T-cell (primary cell): ENCODE results near the gene HS3ST6. TPM values are rescaled to one million over a fixed set of nuclear protein-coding genes. Genes with fewer than 3 reads are reported as not detected.
A peak's percentile ranks its signal among the peaks of the same experiment; 100 is the strongest.

ENCODE experiments used
- ATAC-seq, 4 experiments: fragments of 200-7000 bp in 3 of 4; fragments of 150-1000 bp in 1 of 4; cut with Tn5 transposase; replicated peaks in 1 of 4; 1 replicate in 3 of 4; 2 replicates in 1 of 4; pipeline ENCODE4 v1.10.0; 2021; ENCODE audit warnings: moderate library complexity in 3 of 4, mild to moderate bottlenecking in 2 of 4, moderate number of reproducible peaks in 1 of 4
- CTCF ChIA-PET, 2 donors: fragments of 300-600 bp; sonication (Branson Sonifier 250); formaldehyde crosslinking; loops; one replicate each; lab custom pipeline; 2022; ENCODE audit warnings: antibody characterized with exemption in 2 of 2; lab: Charles Lee
- POLR2A ChIA-PET, 2 donors: fragments of 300-600 bp; sonication (Branson Sonifier 250); formaldehyde crosslinking; loops; one replicate each; lab custom pipeline; 2022; ENCODE audit warnings: antibody characterized with exemption in 2 of 2; lab: Charles Lee
- DNase-seq, 35 experiments: peaks; one replicate each; pipeline versions ENCODE4 v3.0.0 to v3.0.0-alpha.2; 2013 to 2023
- H3K27ac ChIP-seq: one replicate; pipeline ENCODE4 v1.5.1; 2013; ENCODE audit warnings: low read length
- H3K27me3 ChIP-seq, 2 experiments: replicated peaks in 1 of 2; 1 replicate in 1 of 2; 2 replicates in 1 of 2; pipeline versions ENCODE4 v1.6.1 to v1.7.0; 2013; ENCODE audit warnings: low read length in 1 of 2, mixed read lengths in 1 of 2; ENCODE audit not compliant: control insufficient read depth in 2 of 2, insufficient read depth in 2 of 2; ENCODE audit errors: extremely low read depth in 1 of 2
- H3K36me3 ChIP-seq, 2 donors: 1 replicate in 1 of 2; 2 replicates in 1 of 2; pipeline versions ENCODE4 v1.6.1 to v1.7.0; 2013; ENCODE audit warnings: low read length in 1 of 2; ENCODE audit not compliant: control insufficient read depth in 2 of 2, insufficient read depth in 1 of 2; ENCODE audit errors: extremely low read depth in 1 of 2
- H3K4me1 ChIP-seq, 2 experiments: 1 replicate in 1 of 2; 2 replicates in 1 of 2; pipeline versions ENCODE4 v1.6.1 to v1.7.0; 2013; ENCODE audit warnings: low read length in 2 of 2, mixed read lengths in 1 of 2; ENCODE audit not compliant: insufficient read depth in 2 of 2, control insufficient read depth in 1 of 2; ENCODE audit errors: extremely low read depth in 1 of 2
- H3K4me3 ChIP-seq, 2 donors: 1 replicate in 1 of 2; 2 replicates in 1 of 2; pipeline versions ENCODE4 v1.5.1 to v1.7.0; 2013; ENCODE audit warnings: mild to moderate bottlenecking in 2 of 2, low read length in 1 of 2, moderate library complexity in 1 of 2; ENCODE audit not compliant: control insufficient read depth in 1 of 2; ENCODE audit errors: extremely low read depth in 1 of 2
- H3K9me3 ChIP-seq: 2 replicates; pipeline ENCODE4 v1.7.0; 2013
- H3K27ac Mint-ChIP-seq, 2 donors: one replicate each; pipeline ENCODE4 v1.8.0; 2020 to 2021; ENCODE audit warnings: mild to moderate bottlenecking in 2 of 2, mixed read lengths in 2 of 2
- H3K27me3 Mint-ChIP-seq, 2 donors: one replicate each; pipeline ENCODE4 v1.8.0; 2021 to 2022; ENCODE audit warnings: mixed read lengths in 2 of 2
- H3K36me3 Mint-ChIP-seq: one replicate; pipeline ENCODE4 v1.8.0; 2021; ENCODE audit warnings: mixed read lengths
- H3K4me1 Mint-ChIP-seq, 3 donors: one replicate each; pipeline ENCODE4 v1.8.0; 2020 to 2022; ENCODE audit warnings: mixed read lengths in 3 of 3, mild to moderate bottlenecking in 1 of 3
- H3K4me3 Mint-ChIP-seq, 3 donors: one replicate each; pipeline ENCODE4 v1.8.0; 2020 to 2022; ENCODE audit warnings: mild to moderate bottlenecking in 3 of 3, mixed read lengths in 3 of 3, moderate library complexity in 3 of 3
- H3K9me3 Mint-ChIP-seq, 3 donors: one replicate each; pipeline ENCODE4 v1.8.0; 2020 to 2022; ENCODE audit warnings: mixed read lengths in 3 of 3
- WGBS: methylation state at CpG from one replicate; pipeline ENCODE4 v1.1.5; 2013; ENCODE audit warnings: missing lambda C conversion rate; ENCODE audit not compliant: insufficient coverage; 5-methylcytosine and 5-hydroxymethylcytosine counted together
- total RNA-seq, 35 experiments: library from RNA in 6 of 35; stranded (reverse) in 6 of 35; fragments of 120-200 nt in 1 of 35; gene quantifications; one replicate each; pipeline versions ENCODE4 v1.2.1 to v1.2.4 and lab custom pipeline; 2013 to 2026

Gene HS3ST6
- not detected for total RNA-seq
- not detected for total RNA-seq (2013)
- 0 to 0.08 (median 0) reads per million in 29 experiments for total RNA-seq (lab: John Stamatoyannopoulos, UW)

DNA sequence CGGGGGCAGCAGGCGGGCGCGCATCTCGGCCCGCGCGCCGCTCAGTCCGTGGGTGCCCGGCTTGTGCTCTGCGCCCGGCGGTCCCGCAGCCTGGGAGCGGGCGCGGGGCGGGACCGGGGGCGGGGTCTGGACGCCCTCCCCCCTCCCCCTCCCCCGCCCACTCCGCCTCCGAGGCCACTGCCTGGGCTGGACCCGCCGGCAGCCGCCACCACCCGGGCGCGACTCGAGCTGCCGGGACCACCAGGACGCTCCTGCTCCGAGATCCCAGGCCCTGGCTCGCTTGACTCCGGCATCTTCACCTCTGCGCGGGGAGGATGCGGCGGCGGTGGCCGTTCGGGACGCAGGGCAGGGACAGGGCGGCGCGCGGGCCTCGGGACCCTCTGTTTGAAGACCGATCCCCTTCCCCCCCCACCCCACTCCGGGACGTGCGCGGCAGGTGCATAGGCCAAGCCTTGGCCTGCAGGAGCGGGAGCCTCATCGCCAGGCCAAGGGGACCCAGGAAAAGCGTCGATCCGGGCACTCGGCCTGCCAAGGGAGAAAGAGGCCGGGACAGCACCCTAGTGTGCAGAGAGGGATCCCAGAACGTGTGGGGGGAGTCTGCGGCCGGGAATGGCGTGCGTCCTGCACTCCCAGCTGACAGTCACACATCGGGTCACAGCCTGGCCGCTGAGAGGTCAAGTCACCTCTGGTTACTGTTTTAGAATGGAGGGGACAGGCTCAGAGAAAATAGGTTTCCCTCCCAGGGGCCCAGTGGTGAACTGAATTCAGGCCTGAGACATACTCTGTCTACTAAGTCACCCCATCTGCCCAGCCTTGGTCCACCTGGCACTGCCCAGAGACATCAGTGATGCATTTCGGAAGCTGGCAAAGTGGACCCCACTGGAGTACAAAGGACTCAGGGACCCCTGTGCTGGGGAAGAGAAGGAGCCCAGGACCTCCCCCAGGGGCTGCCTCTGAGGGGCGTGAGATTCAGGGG is at the start of gene HS3ST6:
HS3ST6 (minus strand) TSS at position 65 of the 976 bp plus-strand sequence. CDS start 92 bp downstream, outside the sequence.
- Histone ChIP-seq H3K4me3 (no peak within 1 kb of the TSS), H3K27me3 (peaks cover 12 to 88% of the 10 kb centered on the region in 2 experiments), H3K9me3 (no peaks in the 10 kb centered on the region), H3K27ac (no peak within 1 kb of the TSS), H3K4me1 (peaks cover 0 to 10% of the 10 kb centered on the region in 2 experiments), H3K36me3 (no peaks in the 10 kb centered on the region)
- ATAC-seq (no peak), DNase-seq (no peak)
- H3K4me1 Mint-ChIP-seq, result peaks cover 0 to 9% (median 0%) of the 10 kb centered on the region in 3 donors
- no peaks in the 10 kb centered on the region for H3K9me3 Mint-ChIP-seq
- no peak within 1 kb of the TSS for H3K27ac Mint-ChIP-seq
- no peaks in the 10 kb centered on the region for H3K36me3 Mint-ChIP-seq
- peaks cover 48 to 68% of the 10 kb centered on the region in 2 donors for H3K27me3 Mint-ChIP-seq
- ChIA-PET POLR2A (no interaction called here), CTCF (no interaction called here)
- no peak within 1 kb of the TSS for H3K4me3 Mint-ChIP-seq
- WGBS, result 5% methylated on average over 44 of the region's 71 CpGs

GRCh38 chr16:1966460-1966859 is 48.2 kb upstream of the HS3ST6 start, which contains the start of gene RNF151:
Gene RNF151, plus strand, starts transcription at chr16:1966856. Its CDS starts 26 bp downstream, at chr16:1966882.
- peak within 1 kb of the TSS; percentile 95 to 96 for H3K27ac Mint-ChIP-seq
- ATAC-seq (no peak), DNase-seq (no peak)
- Histone ChIP-seq H3K4me1 (peaks cover 5 to 50% of the 10 kb centered on the region in 2 experiments), H3K9me3 (no peaks in the 10 kb centered on the region), H3K27ac (peak within 1 kb of the TSS; percentile 97), H3K36me3 (peaks cover 4 to 20% of the 10 kb centered on the region in 2 donors), H3K27me3 (no peaks in the 10 kb centered on the region), H3K4me3 (peak within 1 kb of the TSS; percentile 83 to 95)
- peaks cover 30 to 41% (median 37%) of the 10 kb centered on the region in 3 donors for H3K4me1 Mint-ChIP-seq
- peaks cover 16% of the 10 kb centered on the region for H3K36me3 Mint-ChIP-seq
- H3K9me3 Mint-ChIP-seq, result no peaks in the 10 kb centered on the region
- H3K4me3 Mint-ChIP-seq, result peak within 1 kb of the TSS; percentile 91 to 93 (median 91)
- ChIA-PET POLR2A (interaction anchor here in 1 of 2 donors (0.5 to 0.6 kb wide), 2 partner anchors 174 to 982 kb away, joined by 3 to 4 read pairs; no protein-coding TSS in a partner anchor), CTCF (interaction anchor here in 1 of 2 donors (0.6 kb wide), 1 partner anchor 10 kb away, joined by 4 read pairs; no protein-coding TSS in a partner anchor)
- 94% methylated on average over 4 of the region's 6 CpGs for WGBS
- H3K27me3 Mint-ChIP-seq, result no peaks in the 10 kb centered on the region

GRCh38 chr16:1965396-1966001 is 47.3 kb upstream of the HS3ST6 start:
- POLR2A ChIA-PET, result interaction anchor here (0.5 to 1.4 kb wide), 10 partner anchors 21 to 981 kb away, joined by 3 to 11 read pairs (median 4); partner anchors contain the start of genes ATP6V0C (in 1 of the 2), NUBP2 (in 1 of the 2), PKD1 (in 1 of the 2) and SPSB3 (in 1 of the 2)
- H3K27ac ChIP-seq, result peak overlapping the region; percentile 97
- H3K9me3 Mint-ChIP-seq, result no peaks in the 10 kb centered on the region
- peak overlapping the region; percentile 83 to 95 for H3K4me3 ChIP-seq
- peaks cover 31 to 43% (median 40%) of the 10 kb centered on the region in 3 donors for H3K4me1 Mint-ChIP-seq
- WGBS, result 19% methylated on average over 23 of the region's 24 CpGs
- H3K4me3 Mint-ChIP-seq, result peak overlapping the region; percentile 91 to 93 (median 91)
- CTCF ChIA-PET, result interaction anchor here in 1 of 2 donors (1.0 kb wide), 1 partner anchor 175 kb away, joined by 6 read pairs; no protein-coding TSS in a partner anchor
- peaks cover 21% of the 10 kb centered on the region for H3K36me3 Mint-ChIP-seq
- H3K9me3 ChIP-seq, result no peaks in the 10 kb centered on the region
- peak overlapping the region; percentile 95 to 96 for H3K27ac Mint-ChIP-seq
- H3K36me3 ChIP-seq, result peaks cover 7 to 26% of the 10 kb centered on the region in 2 donors
- ATAC-seq (peak in 3 of 4 experiments; percentile 2 to 10 (median 6)), DNase-seq (no peak)
- H3K4me1 ChIP-seq, result peaks cover 12 to 50% of the 10 kb centered on the region in 2 experiments
- H3K27me3 ChIP-seq, result no peaks in the 10 kb centered on the region
- no peaks in the 10 kb centered on the region for H3K27me3 Mint-ChIP-seq

- no peaks in the 10 kb centered on the region for H3K27me3 Mint-ChIP-seq
These were observed 46.5 kb upstream of the HS3ST6 start, which contains the start of gene RPS2 for GRCh38 chr16:1964506-1965395. Gene RPS2, minus strand, starts transcription at chr16:1964826. Its CDS starts 201 bp downstream, at chr16:1964625.

More at GRCh38 chr16:1964506-1965395, 46.5 kb upstream of the HS3ST6 start, which contains the start of gene RPS2:
- Histone ChIP-seq H3K9me3 (no peaks in the 10 kb centered on the region), H3K36me3 (peaks cover 7 to 26% of the 10 kb centered on the region in 2 donors), H3K4me1 (peaks cover 12 to 55% of the 10 kb centered on the region in 2 experiments), H3K27me3 (no peaks in the 10 kb centered on the region), H3K27ac (peak within 1 kb of the TSS; percentile 97), H3K4me3 (peak within 1 kb of the TSS; percentile 83 to 95)
- H3K36me3 Mint-ChIP-seq, result peaks cover 21% of the 10 kb centered on the region
- H3K9me3 Mint-ChIP-seq, result no peaks in the 10 kb centered on the region
- DNase-seq (peak; percentile 93 to 100 (median 98)), ATAC-seq (peak; percentile 86 to 89 (median 88))
- peaks cover 37 to 49% (median 45%) of the 10 kb centered on the region in 3 donors for H3K4me1 Mint-ChIP-seq
- H3K4me3 Mint-ChIP-seq, result peak within 1 kb of the TSS; percentile 91 to 93 (median 91)
- CTCF ChIA-PET, result interaction anchor here in 1 of 2 donors (0.7 to 1.0 kb wide), 2 partner anchors 27 to 176 kb away, joined by 3 to 6 read pairs; no protein-coding TSS in a partner anchor
- H3K27ac Mint-ChIP-seq, result peak within 1 kb of the TSS; percentile 95 to 96
- POLR2A ChIA-PET, result interaction anchor here (0.5 to 1.4 kb wide), 14 partner anchors 20 to 1319 kb away, joined by 3 to 12 read pairs (median 4); partner anchors contain the start of genes ATP6V0C (in 1 of the 2), MSRB1 (in 1 of the 2), NUBP2 (in 1 of the 2) and PKD1 (in 1 of the 2)
- under 1% methylated on average over 87 of the region's 97 CpGs for WGBS
